GM21447 (cell line): ENCODE data around the gene HARS1.
"Not testable (repeated sequence)": the region's sequence is repeated elsewhere in the genome, so short reads cannot be mapped to it uniquely, and the experiment has no call there.

Experiments
- ATAC-seq: cut with Tn5 transposase; IDR thresholded peaks from one replicate; pipeline ENCODE4 v1.9.1; 2021; ENCODE audit not compliant: unreplicated experiment

HARS1 gene

GRCh38 chr5:140634103-140634502 is 57.1 kb downstream of the HARS1 start:
- ATAC-seq: no peak

GRCh38 chr5:140633501-140633900 is 57.7 kb downstream of the HARS1 start:
- no peak for ATAC-seq

- ATAC-seq: no peak
Observed at GRCh38 chr5:140633021-140633471, 58.1 kb downstream of the HARS1 start, which contains the start of gene CD14. TSS of gene CD14 (minus strand) at chr5:140633175. CDS start at chr5:140633071, 104 bp downstream.

- ATAC-seq: no peak
Observed at GRCh38 chr5:140632366-140633020, 58.7 kb downstream of the HARS1 start.

GRCh38 chr5:140631831-140632365 is 59.3 kb downstream of the HARS1 start:
- no peak for ATAC-seq

GRCh38 chr5:140631036-140631417 is 60.1 kb downstream of the HARS1 start:
- no peak for ATAC-seq

GRCh38 chr5:140630292-140631035 is 60.7 kb downstream of the HARS1 start:
- ATAC-seq: no peak

GRCh38 chr5:140628711-140629110 is 62.5 kb downstream of the HARS1 start:
- ATAC-seq: no peak

- ATAC-seq: no peak
Observed at GRCh38 chr5:140627972-140628371, 63.2 kb downstream of the HARS1 start.

GRCh38 chr5:140624886-140625285 is 66.3 kb downstream of the HARS1 start:
- ATAC-seq: not testable (repeated sequence)
